WTC11 (cell line): ENCODE measurements around the gene RAC2. TPM values are rescaled to one million over a fixed set of nuclear protein-coding genes. Genes with fewer than 3 reads are reported as not detected.

Experiments
- ATAC-seq: fragments of 200-7000 bp; cut with Tn5 transposase; 2 replicates; pipeline ENCODE4 v1.10.0; 2021; ENCODE audit warnings: mild to moderate bottlenecking, moderate library complexity
- CTCF ChIA-PET: fragments of 300-600 bp; sonication (Branson Sonifier 250); formaldehyde crosslinking; loops from one replicate; lab custom pipeline; 2021; ENCODE audit warnings: antibody characterized with exemption; lab: Charles Lee
- POLR2A ChIA-PET: fragments of 350-600 bp; sonication (Branson Sonifier 250); formaldehyde crosslinking; loops from one replicate; lab custom pipeline; 2021; ENCODE audit warnings: antibody characterized with exemption; lab: Charles Lee
- DNase-seq: peaks from one replicate; pipeline ENCODE4 v3.0.0; 2021; ENCODE audit warnings: low spot score
- H3K27ac Mint-ChIP-seq: 2 replicates; pipeline ENCODE4 v1.8.0; 2021; ENCODE audit warnings: mixed read lengths
- H3K27me3 Mint-ChIP-seq: 2 replicates; pipeline ENCODE4 v1.8.0; 2021; ENCODE audit warnings: low read depth, mild to moderate bottlenecking, moderate library complexity, mixed read lengths
- H3K36me3 Mint-ChIP-seq: 2 replicates; pipeline ENCODE4 v1.8.0; 2021; ENCODE audit warnings: mixed read lengths
- H3K4me1 Mint-ChIP-seq: 2 replicates; pipeline ENCODE4 v1.8.0; 2022; ENCODE audit warnings: mixed read lengths
- H3K4me3 Mint-ChIP-seq: 2 replicates; pipeline ENCODE4 v1.8.0; 2021; ENCODE audit warnings: mild to moderate bottlenecking, moderate library complexity, mixed read lengths
- H3K9me3 Mint-ChIP-seq: 2 replicates; pipeline ENCODE4 v1.8.0; 2021; ENCODE audit warnings: mixed read lengths
- CREM ChIP-seq: sonication (generic); formaldehyde crosslinking; IDR thresholded peaks from 2 replicates; pipeline ENCODE4 v1.8.1; 2022; ENCODE audit warnings: mild to moderate bottlenecking, missing genetic modification reagents, moderate library complexity
- MYBL2 ChIP-seq: sonication (generic); formaldehyde crosslinking; IDR thresholded peaks from 2 replicates; pipeline ENCODE4 v1.8.1; 2023; ENCODE audit warnings: mild to moderate bottlenecking, moderate library complexity, missing genetic modification reagents
- NFYB ChIP-seq: sonication (generic); formaldehyde crosslinking; conservative IDR thresholded peaks from 2 replicates; pipeline ENCODE4 v1.8.0; 2022; ENCODE audit warnings: low read depth, missing genetic modification reagents
- NR2C2 ChIP-seq: sonication (generic); formaldehyde crosslinking; IDR thresholded peaks from 2 replicates; pipeline ENCODE4 v1.8.0; 2022; ENCODE audit warnings: mild to moderate bottlenecking, missing genetic modification reagents
- OVOL2 ChIP-seq: fragments of 250-450 bp; sonication (Bioruptor Pico); IDR thresholded peaks from 2 replicates; pipeline ENCODE4 v1.9.0; 2021; ENCODE audit warnings: mild to moderate bottlenecking, borderline replicate concordance
- ZNF219 ChIP-seq: sonication (generic); formaldehyde crosslinking; IDR thresholded peaks from 2 replicates; pipeline ENCODE4 v1.8.0; 2023; ENCODE audit warnings: missing genetic modification reagents, mild to moderate bottlenecking, borderline replicate concordance
- total RNA-seq: library from RNA; stranded (reverse); gene quantifications from 3 replicates; pipeline ENCODE4 v1.2.3, GENCODE V29; 2021
- TF ChIP-seq, protein P1 (sequence below): sonication (generic); formaldehyde crosslinking; IDR thresholded peaks from 2 replicates; pipeline ENCODE4 v1.8.1; 2022; ENCODE audit warnings: missing genetic modification reagents, borderline replicate concordance
- TF ChIP-seq, protein P2 (sequence below): fragments of 250-450 bp; sonication (Bioruptor Pico); IDR thresholded peaks from 2 replicates; pipeline ENCODE4 v1.8.0; 2021; ENCODE audit warnings: mild to moderate bottlenecking
- TF ChIP-seq, protein P3 (sequence below): sonication (generic); formaldehyde crosslinking; IDR thresholded peaks from 2 replicates; pipeline ENCODE4 v1.8.1; 2023; ENCODE audit warnings: mild to moderate bottlenecking, missing genetic modification reagents, moderate library complexity
- TF ChIP-seq, protein P4 (sequence below): sonication (generic); formaldehyde crosslinking; IDR thresholded peaks from 2 replicates; pipeline ENCODE4 v1.8.1; 2023; ENCODE audit warnings: mild to moderate bottlenecking, missing genetic modification reagents, borderline replicate concordance
- TF ChIP-seq, protein P5 (sequence below): sonication (generic); formaldehyde crosslinking; IDR thresholded peaks from 2 replicates; pipeline ENCODE4 v1.8.0; 2022; ENCODE audit warnings: mild to moderate bottlenecking, missing genetic modification reagents
- TF ChIP-seq, protein P6 (sequence below): sonication (generic); formaldehyde crosslinking; IDR thresholded peaks from 2 replicates; pipeline ENCODE4 v1.8.1; 2023; ENCODE audit warnings: mild to moderate bottlenecking, missing genetic modification reagents
- TF ChIP-seq, protein P7 (sequence below): fragments of 250-450 bp; sonication (Bioruptor Pico); IDR thresholded peaks from 2 replicates; pipeline ENCODE4 v1.9.0; 2021; ENCODE audit warnings: mild to moderate bottlenecking
- TF ChIP-seq, protein P8 (sequence below): sonication (generic); formaldehyde crosslinking; IDR thresholded peaks from 2 replicates; pipeline ENCODE4 v1.8.1; 2022; ENCODE audit warnings: low read depth, missing genetic modification reagents, borderline replicate concordance

RAC2 gene
- total RNA-seq, 1 experiment from 2014 or later, result 3.6 TPM

DNA sequence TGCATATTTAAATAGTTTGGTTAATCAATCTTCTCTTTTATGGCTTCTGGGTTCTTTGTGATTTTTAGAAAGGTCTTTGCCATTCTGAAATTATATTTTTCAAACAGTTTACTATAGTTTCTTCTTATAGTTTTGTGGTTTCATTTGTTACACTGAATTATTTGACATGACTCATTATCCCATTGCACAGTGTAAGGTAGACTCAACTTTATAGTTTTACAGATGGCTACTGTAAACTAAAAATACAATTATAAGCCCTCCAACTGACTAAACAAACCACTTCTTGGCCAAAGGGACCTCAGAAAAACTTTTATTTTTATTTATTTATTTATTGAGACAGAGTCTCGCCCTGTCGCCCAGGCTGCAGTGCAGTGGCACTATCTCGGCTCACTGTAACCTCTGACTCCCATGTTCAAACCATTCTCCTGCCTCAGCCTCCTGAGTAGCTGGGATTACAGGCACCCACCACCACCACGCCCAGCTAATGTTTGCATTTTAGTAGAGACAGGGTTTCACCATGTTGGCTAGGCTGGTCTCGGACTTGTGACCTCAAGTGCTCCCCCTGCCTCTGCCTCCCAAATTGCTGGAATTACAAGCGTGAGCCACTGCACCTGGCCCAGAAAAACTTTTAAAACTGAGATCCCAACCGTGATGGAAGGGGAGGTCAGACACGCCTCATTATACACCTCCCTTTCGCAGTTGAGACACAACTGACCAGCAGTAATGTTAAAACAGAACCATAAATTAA, 14.1 kb upstream of the RAC2 start:
- Mint-ChIP-seq H3K4me3 (no peak overlapping the region), H3K9me3 (no peaks in the 10 kb centered on the region), H3K4me1 (peaks cover 23% of the 10 kb centered on the region), H3K27me3 (peaks cover 23% of the 10 kb centered on the region), H3K36me3 (no peaks in the 10 kb centered on the region), H3K27ac (no peak overlapping the region)
- POLR2A ChIA-PET, result no interaction called here
- ATAC-seq (peak; percentile 13; the same call in 1 of the 2 replicates), DNase-seq (no peak)
- TF ChIP-seq, protein P1, sequence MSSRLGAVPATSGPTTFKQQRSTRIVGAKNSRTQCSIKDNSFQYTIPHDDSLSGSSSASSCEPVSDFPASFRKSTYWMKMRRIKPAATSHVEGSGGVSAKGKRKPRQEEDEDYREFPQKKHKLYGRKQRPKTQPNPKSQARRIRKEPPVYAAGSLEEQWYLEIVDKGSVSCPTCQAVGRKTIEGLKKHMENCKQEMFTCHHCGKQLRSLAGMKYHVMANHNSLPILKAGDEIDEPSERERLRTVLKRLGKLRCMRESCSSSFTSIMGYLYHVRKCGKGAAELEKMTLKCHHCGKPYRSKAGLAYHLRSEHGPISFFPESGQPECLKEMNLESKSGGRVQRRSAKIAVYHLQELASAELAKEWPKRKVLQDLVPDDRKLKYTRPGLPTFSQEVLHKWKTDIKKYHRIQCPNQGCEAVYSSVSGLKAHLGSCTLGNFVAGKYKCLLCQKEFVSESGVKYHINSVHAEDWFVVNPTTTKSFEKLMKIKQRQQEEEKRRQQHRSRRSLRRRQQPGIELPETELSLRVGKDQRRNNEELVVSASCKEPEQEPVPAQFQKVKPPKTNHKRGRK (CRISPR knock-in tag), result no peak
- TF ChIP-seq MYBL2 (CRISPR knock-in tag) (no peak), ZNF219 (CRISPR knock-in tag) (no peak)
- CTCF ChIA-PET, result interaction anchor here (0.6 to 4.5 kb wide), 21 partner anchors 13 to 349 kb away, joined by 3 to 68 read pairs (median 5); no protein-coding TSS in a partner anchor

DNA sequence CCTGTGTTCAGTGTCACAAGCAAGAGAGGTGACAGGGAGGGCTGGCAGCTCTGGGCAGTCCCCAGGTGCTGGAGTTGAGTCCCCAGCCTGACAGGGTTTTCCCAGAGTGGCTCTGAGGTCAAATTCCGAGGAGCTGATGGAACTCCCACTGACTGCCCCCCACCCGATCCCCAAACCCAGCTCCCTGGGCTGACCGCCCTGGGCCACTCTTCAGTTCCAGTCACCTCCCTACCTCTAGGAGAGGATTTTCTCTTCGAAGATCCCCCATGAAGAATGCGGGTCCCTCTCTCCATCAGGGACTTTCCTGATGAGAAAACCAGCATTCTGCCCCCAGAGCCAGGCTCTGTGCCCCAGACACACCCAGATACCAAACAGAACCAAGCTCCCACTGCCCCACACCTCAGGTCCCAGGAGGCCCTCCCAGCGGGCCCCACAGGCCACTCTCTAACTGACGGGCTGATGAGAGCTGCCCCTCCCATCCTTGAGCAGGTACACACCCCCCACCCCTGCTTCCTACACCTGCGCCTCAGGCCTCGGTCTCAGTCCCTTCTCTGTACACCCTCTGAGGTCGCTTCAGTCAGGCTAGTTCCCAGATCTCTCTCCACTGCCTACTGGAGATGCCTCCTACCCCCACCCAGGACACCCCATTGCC, 12.1 kb upstream of the RAC2 start:
- H3K27me3 Mint-ChIP-seq, result peaks cover 20% of the 10 kb centered on the region
- H3K27ac Mint-ChIP-seq, result no peak overlapping the region
- no peak overlapping the region for H3K4me3 Mint-ChIP-seq
- ChIA-PET CTCF (interaction anchor here (0.5 kb wide), 2 partner anchors 81 to 216 kb away, joined by 3 read pairs; no protein-coding TSS in a partner anchor), POLR2A (no interaction called here)
- no peaks in the 10 kb centered on the region for H3K9me3 Mint-ChIP-seq
- no peaks in the 10 kb centered on the region for H3K36me3 Mint-ChIP-seq
- DNase-seq (no peak), ATAC-seq (no peak)
- peaks cover 25% of the 10 kb centered on the region for H3K4me1 Mint-ChIP-seq
- TF ChIP-seq, protein P2, sequence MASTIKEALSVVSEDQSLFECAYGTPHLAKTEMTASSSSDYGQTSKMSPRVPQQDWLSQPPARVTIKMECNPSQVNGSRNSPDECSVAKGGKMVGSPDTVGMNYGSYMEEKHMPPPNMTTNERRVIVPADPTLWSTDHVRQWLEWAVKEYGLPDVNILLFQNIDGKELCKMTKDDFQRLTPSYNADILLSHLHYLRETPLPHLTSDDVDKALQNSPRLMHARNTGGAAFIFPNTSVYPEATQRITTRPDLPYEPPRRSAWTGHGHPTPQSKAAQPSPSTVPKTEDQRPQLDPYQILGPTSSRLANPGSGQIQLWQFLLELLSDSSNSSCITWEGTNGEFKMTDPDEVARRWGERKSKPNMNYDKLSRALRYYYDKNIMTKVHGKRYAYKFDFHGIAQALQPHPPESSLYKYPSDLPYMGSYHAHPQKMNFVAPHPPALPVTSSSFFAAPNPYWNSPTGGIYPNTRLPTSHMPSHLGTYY, result no peak
- TF ChIP-seq, protein P3, sequence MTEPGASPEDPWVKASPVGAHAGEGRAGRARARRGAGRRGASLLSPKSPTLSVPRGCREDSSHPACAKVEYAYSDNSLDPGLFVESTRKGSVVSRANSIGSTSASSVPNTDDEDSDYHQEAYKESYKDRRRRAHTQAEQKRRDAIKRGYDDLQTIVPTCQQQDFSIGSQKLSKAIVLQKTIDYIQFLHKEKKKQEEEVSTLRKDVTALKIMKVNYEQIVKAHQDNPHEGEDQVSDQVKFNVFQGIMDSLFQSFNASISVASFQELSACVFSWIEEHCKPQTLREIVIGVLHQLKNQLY (CRISPR knock-in tag), result no peak
- TF ChIP-seq, protein P4, sequence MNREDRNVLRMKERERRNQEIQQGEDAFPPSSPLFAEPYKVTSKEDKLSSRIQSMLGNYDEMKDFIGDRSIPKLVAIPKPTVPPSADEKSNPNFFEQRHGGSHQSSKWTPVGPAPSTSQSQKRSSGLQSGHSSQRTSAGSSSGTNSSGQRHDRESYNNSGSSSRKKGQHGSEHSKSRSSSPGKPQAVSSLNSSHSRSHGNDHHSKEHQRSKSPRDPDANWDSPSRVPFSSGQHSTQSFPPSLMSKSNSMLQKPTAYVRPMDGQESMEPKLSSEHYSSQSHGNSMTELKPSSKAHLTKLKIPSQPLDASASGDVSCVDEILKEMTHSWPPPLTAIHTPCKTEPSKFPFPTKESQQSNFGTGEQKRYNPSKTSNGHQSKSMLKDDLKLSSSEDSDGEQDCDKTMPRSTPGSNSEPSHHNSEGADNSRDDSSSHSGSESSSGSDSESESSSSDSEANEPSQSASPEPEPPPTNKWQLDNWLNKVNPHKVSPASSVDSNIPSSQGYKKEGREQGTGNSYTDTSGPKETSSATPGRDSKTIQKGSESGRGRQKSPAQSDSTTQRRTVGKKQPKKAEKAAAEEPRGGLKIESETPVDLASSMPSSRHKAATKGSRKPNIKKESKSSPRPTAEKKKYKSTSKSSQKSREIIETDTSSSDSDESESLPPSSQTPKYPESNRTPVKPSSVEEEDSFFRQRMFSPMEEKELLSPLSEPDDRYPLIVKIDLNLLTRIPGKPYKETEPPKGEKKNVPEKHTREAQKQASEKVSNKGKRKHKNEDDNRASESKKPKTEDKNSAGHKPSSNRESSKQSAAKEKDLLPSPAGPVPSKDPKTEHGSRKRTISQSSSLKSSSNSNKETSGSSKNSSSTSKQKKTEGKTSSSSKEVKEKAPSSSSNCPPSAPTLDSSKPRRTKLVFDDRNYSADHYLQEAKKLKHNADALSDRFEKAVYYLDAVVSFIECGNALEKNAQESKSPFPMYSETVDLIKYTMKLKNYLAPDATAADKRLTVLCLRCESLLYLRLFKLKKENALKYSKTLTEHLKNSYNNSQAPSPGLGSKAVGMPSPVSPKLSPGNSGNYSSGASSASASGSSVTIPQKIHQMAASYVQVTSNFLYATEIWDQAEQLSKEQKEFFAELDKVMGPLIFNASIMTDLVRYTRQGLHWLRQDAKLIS (CRISPR knock-in tag), result no peak
- TF ChIP-seq NFYB (no peak), NR2C2 (no peak), MYBL2 (CRISPR knock-in tag) (no peak), OVOL2 (no peak), CREM (CRISPR knock-in tag) (no peak)
- TF ChIP-seq, protein P1 (CRISPR knock-in tag), result no peak
- TF ChIP-seq, protein P5, sequence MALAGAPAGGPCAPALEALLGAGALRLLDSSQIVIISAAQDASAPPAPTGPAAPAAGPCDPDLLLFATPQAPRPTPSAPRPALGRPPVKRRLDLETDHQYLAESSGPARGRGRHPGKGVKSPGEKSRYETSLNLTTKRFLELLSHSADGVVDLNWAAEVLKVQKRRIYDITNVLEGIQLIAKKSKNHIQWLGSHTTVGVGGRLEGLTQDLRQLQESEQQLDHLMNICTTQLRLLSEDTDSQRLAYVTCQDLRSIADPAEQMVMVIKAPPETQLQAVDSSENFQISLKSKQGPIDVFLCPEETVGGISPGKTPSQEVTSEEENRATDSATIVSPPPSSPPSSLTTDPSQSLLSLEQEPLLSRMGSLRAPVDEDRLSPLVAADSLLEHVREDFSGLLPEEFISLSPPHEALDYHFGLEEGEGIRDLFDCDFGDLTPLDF (CRISPR knock-in tag), result no peak
- TF ChIP-seq, protein P6, sequence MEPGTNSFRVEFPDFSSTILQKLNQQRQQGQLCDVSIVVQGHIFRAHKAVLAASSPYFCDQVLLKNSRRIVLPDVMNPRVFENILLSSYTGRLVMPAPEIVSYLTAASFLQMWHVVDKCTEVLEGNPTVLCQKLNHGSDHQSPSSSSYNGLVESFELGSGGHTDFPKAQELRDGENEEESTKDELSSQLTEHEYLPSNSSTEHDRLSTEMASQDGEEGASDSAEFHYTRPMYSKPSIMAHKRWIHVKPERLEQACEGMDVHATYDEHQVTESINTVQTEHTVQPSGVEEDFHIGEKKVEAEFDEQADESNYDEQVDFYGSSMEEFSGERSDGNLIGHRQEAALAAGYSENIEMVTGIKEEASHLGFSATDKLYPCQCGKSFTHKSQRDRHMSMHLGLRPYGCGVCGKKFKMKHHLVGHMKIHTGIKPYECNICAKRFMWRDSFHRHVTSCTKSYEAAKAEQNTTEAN, result no peak
- TF ChIP-seq, protein P7, sequence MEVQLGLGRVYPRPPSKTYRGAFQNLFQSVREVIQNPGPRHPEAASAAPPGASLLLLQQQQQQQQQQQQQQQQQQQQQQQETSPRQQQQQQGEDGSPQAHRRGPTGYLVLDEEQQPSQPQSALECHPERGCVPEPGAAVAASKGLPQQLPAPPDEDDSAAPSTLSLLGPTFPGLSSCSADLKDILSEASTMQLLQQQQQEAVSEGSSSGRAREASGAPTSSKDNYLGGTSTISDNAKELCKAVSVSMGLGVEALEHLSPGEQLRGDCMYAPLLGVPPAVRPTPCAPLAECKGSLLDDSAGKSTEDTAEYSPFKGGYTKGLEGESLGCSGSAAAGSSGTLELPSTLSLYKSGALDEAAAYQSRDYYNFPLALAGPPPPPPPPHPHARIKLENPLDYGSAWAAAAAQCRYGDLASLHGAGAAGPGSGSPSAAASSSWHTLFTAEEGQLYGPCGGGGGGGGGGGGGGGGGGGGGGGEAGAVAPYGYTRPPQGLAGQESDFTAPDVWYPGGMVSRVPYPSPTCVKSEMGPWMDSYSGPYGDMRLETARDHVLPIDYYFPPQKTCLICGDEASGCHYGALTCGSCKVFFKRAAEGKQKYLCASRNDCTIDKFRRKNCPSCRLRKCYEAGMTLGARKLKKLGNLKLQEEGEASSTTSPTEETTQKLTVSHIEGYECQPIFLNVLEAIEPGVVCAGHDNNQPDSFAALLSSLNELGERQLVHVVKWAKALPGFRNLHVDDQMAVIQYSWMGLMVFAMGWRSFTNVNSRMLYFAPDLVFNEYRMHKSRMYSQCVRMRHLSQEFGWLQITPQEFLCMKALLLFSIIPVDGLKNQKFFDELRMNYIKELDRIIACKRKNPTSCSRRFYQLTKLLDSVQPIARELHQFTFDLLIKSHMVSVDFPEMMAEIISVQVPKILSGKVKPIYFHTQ (CRISPR knock-in tag), result no peak
- TF ChIP-seq, protein P8, sequence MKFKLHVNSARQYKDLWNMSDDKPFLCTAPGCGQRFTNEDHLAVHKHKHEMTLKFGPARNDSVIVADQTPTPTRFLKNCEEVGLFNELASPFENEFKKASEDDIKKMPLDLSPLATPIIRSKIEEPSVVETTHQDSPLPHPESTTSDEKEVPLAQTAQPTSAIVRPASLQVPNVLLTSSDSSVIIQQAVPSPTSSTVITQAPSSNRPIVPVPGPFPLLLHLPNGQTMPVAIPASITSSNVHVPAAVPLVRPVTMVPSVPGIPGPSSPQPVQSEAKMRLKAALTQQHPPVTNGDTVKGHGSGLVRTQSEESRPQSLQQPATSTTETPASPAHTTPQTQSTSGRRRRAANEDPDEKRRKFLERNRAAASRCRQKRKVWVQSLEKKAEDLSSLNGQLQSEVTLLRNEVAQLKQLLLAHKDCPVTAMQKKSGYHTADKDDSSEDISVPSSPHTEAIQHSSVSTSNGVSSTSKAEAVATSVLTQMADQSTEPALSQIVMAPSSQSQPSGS (CRISPR knock-in tag), result no peak
